Activated T-helper 2 cell treated with anti-CD3 and anti-CD28 coated beads, Interferon-gamma antibody, Interleukin-2, Interleukin-4, amounts not matched to agents 10 μg/mL and 5 μg/mL and 100 μg/mL, durations not matched to agents 14 hours and 24 hours and 36 hours (primary cell): ENCODE results near the gene PRKCE. TPM values are rescaled to one million over a fixed set of nuclear protein-coding genes. Genes with fewer than 3 reads are reported as not detected.

Source experiments
- DNase-seq: peaks from one replicate; pipeline ENCODE4 v3.0.0; 2021; ENCODE audit warnings: low spot score
- H3K27ac Mint-ChIP-seq: one replicate; pipeline ENCODE4 v1.8.0; 2021; ENCODE audit warnings: mixed read lengths
- H3K27me3 Mint-ChIP-seq: one replicate; pipeline ENCODE4 v1.8.0; 2021; ENCODE audit warnings: low read depth, mixed read lengths
- H3K36me3 Mint-ChIP-seq: one replicate; pipeline ENCODE4 v1.8.0; 2021; ENCODE audit warnings: low read depth, mixed read lengths
- H3K4me1 Mint-ChIP-seq: one replicate; pipeline ENCODE4 v1.8.0; 2021; ENCODE audit warnings: low read depth, mixed read lengths
- H3K4me3 Mint-ChIP-seq: one replicate; pipeline ENCODE4 v1.8.0; 2021; ENCODE audit warnings: low read depth, mild to moderate bottlenecking, moderate library complexity, mixed read lengths
- H3K9me3 Mint-ChIP-seq: one replicate; pipeline ENCODE4 v1.8.0; 2021; ENCODE audit warnings: mixed read lengths
- intact Hi-C: fragments of 100-400 bp; cut with micrococcal nuclease; formaldehyde crosslinking; loops from one replicate; pipeline ENCODE4 v1.15.1; 2023
- total RNA-seq: library from RNA; stranded (reverse); gene quantifications from 2 replicates; pipeline ENCODE4 v1.2.3, GENCODE V29; 2022

The PRKCE gene
- total RNA-seq, 1 donor from 2014 or later: 21.5 TPM

DNA sequence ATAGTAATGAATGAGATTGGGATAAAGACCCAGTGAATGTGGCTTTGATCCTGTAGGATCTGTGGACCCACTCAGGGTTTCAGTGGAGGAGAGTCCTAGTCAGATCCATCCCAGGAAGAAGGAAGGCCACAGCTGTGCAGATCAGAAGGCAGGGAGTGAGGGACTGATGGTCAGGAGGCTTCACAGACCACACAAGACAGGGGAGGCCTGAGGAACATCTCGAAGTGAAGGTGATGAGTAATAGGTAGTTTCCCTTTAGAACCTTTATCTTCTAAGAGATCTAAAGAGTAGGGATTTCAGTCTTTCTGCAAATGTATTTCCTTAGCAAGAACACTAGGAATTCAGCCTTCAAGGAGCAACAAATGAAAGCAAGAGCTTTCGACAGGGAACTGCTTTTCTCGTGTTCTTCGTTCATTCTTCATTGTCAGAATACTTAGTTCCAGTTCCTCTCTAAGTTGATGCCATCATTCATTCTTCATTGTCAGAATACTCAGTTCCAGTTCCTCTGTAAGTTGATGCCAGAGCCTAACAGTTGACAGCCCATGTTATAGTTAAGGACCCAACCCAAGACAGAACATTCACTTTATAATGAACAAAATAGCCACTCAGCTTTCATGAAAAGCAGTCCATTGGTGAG, 495.5 kb downstream of the PRKCE start:
- intact Hi-C loops: loop anchor here (1.0 kb wide), 1 partner anchor 79 kb away; no protein-coding TSS in a partner anchor
- H3K36me3 Mint-ChIP-seq: peaks cover 5% of the 10 kb centered on the region
- H3K4me3 Mint-ChIP-seq: no peak overlapping the region
- H3K9me3 Mint-ChIP-seq: no peaks in the 10 kb centered on the region
- H3K27ac Mint-ChIP-seq: no peak overlapping the region
- DNase-seq: no peak
- no peaks in the 10 kb centered on the region for H3K27me3 Mint-ChIP-seq
- peaks cover 41% of the 10 kb centered on the region for H3K4me1 Mint-ChIP-seq

DNA sequence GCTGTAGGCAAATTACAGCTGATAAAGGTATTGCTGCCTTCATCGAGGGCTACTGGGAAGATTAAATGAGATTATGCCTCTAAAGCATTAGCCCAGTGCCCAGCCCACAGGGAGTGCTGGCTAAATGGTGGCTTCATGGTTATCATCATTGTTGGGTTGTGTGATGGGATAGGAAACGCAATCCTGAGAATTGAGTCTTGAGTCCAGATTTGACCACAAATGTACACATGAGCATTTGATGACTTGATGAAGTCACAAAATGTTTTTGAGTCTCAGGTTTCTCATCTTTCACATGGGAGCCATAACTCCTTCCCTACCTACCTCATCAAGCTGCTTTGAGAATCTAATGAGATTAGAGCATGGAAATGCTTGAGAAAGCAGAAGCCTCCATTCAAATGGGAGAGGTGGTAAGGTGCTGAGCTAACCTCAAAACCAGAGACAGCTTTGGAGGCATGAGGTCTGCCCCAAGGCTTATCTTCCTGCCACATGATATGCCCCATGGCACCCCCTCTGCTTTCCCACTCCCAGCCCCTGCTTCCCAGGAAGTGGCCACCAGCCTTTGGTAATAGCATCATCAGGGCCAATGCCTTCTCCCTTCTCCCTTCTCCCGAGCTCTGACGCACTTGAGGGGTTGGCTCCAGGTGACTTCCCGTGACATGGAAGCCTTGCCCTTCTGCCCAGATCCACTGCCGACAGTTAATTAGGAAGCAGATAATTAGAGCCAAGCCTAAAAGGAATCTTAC, 496.3 kb downstream of the PRKCE start:
- Mint-ChIP-seq H3K27me3 (no peaks in the 10 kb centered on the region), H3K36me3 (peaks cover 6% of the 10 kb centered on the region), H3K27ac (no peak overlapping the region), H3K4me3 (no peak overlapping the region), H3K4me1 (peaks cover 39% of the 10 kb centered on the region), H3K9me3 (no peaks in the 10 kb centered on the region)
- no peak for DNase-seq
- intact Hi-C loops: loop anchor here (1.0 kb wide), 1 partner anchor 79 kb away; no protein-coding TSS in a partner anchor

DNA sequence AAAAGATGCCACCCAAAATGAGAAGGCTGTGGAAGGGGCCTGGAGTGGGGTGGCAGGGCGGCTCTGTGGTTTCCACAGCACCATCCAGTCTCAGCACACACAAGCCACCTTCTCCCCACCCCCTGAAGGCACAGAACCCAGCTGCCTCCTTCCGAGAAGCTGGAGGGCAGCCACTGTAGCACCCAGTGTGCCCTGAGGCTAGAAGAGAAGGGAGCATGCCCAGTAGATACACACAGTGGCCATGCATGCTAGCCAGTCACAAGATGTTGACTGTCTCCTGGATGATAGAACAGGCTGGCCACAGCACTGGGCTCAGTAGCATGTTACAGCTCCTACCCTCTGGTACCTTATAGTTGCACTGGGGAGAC, 496.9 kb downstream of the PRKCE start:
- Mint-ChIP-seq H3K27ac (no peak overlapping the region), H3K4me1 (peaks cover 35% of the 10 kb centered on the region), H3K4me3 (no peak overlapping the region), H3K36me3 (peaks cover 8% of the 10 kb centered on the region), H3K27me3 (no peaks in the 10 kb centered on the region), H3K9me3 (no peaks in the 10 kb centered on the region)
- no peak for DNase-seq
- intact Hi-C loops: no loop called here

DNA sequence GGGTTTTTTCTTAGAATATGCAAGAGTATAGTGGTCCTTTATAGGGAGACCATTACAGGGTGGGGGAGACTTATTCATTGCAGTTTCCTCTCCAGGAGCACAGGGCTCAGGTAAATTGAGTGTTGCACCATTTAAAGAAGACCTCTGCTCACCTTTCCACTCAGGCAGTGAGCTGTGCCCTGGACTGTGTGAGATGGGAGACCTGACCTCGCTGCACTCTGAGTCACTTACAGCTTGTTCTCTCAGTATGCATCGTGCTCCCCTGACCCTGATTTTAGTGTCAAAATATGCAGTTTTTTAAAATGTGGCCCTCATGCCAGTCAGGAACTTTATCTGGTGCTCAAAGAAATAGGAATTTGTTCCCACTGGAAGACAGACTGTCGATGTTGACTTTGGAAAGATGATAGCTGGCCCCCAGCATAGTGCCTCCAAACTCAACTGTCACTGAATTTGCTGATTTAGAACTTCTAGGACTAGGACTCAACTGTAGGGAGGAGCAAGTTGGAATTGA, 499.0 kb downstream of the PRKCE start:
- Mint-ChIP-seq H3K4me3 (no peak overlapping the region), H3K27me3 (no peaks in the 10 kb centered on the region), H3K9me3 (no peaks in the 10 kb centered on the region), H3K36me3 (peaks cover 6% of the 10 kb centered on the region), H3K27ac (no peak overlapping the region), H3K4me1 (peaks cover 25% of the 10 kb centered on the region)
- DNase-seq: no peak
- intact Hi-C loops: no loop called here

DNA sequence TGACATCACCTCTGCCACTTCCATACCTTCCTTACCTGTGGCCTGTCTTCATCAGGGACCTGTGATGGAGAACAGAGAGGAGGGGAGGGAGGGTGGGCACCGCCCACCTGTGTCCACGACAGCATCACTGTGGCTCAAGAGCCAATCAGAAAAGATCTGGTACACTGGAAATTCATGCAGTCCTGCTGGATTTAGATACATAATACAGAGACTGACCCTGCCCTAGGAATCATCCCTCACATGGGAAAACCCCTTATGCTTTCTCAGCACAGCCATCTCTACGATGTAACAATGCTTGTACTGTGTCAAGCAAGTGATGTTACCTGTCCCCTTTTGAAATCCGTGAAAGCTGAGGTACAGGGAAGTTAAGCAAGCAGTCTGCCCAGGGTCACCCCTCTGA, 500.1 kb downstream of the PRKCE start:
- Mint-ChIP-seq H3K9me3 (no peaks in the 10 kb centered on the region), H3K4me1 (peaks cover 16% of the 10 kb centered on the region), H3K27ac (no peak overlapping the region), H3K4me3 (no peak overlapping the region), H3K27me3 (no peaks in the 10 kb centered on the region), H3K36me3 (peaks cover 3% of the 10 kb centered on the region)
- intact Hi-C loops: no loop called here
- no peak for DNase-seq

DNA sequence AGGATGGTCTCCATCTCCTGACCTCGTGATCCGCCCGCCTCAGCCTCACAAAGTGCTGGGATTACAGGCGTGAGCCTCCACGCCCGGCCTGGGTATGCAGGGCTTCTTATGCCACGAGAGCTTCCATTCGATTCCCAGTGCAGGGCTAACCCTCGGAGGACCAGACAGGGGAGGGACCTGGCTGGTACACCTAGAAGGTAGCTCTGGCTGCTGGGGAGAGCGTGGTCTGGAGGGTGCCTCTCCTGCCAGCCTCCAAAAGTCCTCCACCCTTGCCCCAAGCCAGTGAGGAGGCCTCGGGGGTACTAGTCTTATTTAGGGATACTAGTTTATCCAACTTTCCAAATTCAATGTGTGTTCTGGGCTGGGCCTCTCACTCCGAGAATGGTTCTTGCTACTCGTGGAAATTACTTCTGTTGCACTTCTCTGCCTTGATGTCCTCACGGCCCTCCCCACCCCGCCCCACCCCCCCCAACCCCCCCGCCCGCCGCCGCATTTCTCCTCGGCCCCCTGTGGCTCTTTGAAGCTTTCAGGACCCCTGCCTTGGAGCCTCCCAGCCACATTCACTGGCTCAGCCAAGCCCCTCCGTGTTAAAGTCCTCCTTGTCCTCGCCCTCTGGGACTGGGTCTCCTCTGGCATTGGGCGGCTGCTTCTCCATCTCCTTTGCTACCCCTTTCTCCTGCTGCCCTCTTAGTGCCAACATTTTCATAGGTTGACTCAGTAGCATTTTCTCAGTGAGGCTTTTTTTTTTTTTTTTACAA, 502.7 kb downstream of the PRKCE start:
- Mint-ChIP-seq H3K36me3 (peaks cover 3% of the 10 kb centered on the region), H3K4me1 (peaks cover 4% of the 10 kb centered on the region), H3K4me3 (no peak overlapping the region), H3K27me3 (no peaks in the 10 kb centered on the region), H3K27ac (no peak overlapping the region), H3K9me3 (no peaks in the 10 kb centered on the region)
- DNase-seq: no peak
- intact Hi-C loops: no loop called here

DNA sequence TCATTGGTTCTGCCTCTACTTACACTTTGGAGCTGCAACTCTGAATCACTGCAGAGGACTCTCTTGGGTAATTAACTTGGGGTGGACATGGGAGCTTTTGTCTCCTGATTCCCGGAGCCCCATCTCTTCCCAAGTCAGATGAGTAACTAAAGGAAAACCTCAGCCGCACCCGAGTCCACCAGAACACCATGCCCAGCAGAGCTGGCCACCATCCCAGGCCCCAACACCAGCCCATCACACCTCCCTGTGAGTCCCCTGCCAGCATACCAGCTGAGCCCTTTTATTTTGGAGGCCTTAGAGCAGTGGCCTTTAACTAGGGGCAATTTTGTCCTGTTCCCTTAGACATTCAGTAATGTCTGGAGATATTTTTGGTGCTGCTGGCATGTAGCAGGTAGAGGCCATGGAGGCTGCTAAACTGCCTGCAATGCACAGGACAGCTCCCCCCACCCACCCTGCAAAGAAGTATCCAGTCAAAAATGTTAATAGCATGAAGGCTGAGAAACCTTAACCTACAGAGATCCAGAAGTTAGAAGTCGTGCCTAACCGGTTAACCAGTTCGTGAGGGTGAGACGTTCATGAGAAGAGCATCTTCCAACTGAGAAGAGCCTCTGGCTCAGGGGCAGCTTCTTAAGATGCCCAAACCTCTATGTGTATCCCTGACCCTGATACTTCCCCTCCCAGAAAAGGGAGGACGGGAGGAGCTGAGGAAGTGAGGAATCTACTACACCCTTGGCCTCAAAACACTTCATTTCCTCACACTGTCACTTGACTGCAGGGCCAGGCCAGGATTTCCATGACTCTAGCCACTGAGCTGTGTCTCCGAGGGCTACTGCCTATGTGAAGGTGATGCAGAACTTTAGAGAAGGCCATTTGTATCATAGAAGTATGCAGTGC, 505.8 kb downstream of the PRKCE start:
- H3K9me3 Mint-ChIP-seq: no peaks in the 10 kb centered on the region
- no peak for DNase-seq
- intact Hi-C loops: no loop called here
- no peak overlapping the region for H3K27ac Mint-ChIP-seq
- H3K36me3 Mint-ChIP-seq: peaks cover 4% of the 10 kb centered on the region
- H3K27me3 Mint-ChIP-seq: no peaks in the 10 kb centered on the region
- H3K4me1 Mint-ChIP-seq: peaks cover 4% of the 10 kb centered on the region
- H3K4me3 Mint-ChIP-seq: no peak overlapping the region

DNA sequence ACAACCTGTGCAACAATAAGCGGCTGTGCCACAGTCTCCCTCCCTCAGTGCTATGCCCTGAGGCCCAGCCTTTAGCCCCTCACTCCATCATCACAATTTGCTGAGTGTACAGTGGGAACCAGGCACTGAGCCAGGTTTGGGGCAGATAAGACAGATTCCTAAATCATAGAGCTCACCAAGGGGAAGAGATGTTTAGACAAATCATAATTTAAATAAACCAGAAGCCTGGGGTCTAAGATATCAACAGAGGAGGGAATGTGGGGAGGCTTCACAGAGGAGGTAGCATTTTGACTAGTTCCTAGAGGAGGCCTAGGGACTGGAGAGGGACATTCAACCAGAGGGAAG, 506.5 kb downstream of the PRKCE start:
- H3K27ac Mint-ChIP-seq: no peak overlapping the region
- no peaks in the 10 kb centered on the region for H3K27me3 Mint-ChIP-seq
- intact Hi-C loops: no loop called here
- peaks cover 4% of the 10 kb centered on the region for H3K4me1 Mint-ChIP-seq
- no peak overlapping the region for H3K4me3 Mint-ChIP-seq
- peaks cover 3% of the 10 kb centered on the region for H3K36me3 Mint-ChIP-seq
- H3K9me3 Mint-ChIP-seq: no peaks in the 10 kb centered on the region
- no peak for DNase-seq

DNA sequence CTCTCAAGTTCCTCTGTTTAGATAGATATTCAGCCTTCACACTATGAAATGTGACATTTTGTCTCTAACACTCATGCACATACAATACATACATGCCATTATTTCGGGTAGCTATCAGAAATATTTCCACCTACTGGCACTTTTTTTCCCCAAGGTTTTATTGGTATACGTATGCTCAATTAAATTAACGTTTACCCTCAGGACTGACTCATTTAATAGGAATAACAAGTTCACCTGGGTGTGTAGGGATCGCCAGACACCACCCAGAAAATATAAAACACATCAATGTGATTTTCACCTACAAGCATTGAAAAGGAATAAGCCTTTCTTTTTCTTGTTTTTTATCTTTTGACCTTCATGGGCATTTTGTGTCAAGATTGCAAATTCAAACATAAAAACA, 507.2 kb downstream of the PRKCE start:
- intact Hi-C loops: no loop called here
- Mint-ChIP-seq H3K27me3 (no peaks in the 10 kb centered on the region), H3K27ac (no peak overlapping the region), H3K9me3 (no peaks in the 10 kb centered on the region), H3K4me1 (peaks cover 4% of the 10 kb centered on the region), H3K36me3 (peaks cover 2% of the 10 kb centered on the region), H3K4me3 (no peak overlapping the region)
- no peak for DNase-seq

DNA sequence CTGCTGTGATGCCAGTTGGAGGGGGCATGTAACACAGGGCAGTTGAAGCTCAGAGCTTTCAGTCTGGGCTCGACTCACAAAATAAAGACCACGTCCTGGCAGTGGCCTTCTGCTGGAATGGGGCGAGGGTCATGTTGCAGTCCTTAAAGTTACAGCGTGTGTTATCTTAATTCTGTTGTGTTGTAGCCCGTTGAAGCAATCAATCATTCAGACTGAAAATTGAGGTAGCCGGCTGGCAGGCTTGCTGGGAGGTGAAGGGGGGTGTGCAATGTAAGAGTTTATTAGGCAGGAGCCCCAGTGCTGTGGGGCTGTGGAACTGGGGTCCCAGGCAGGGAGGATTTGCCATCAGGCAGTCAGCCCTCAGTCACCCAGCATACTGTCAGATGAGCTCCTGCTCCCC, 508.9 kb downstream of the PRKCE start:
- Mint-ChIP-seq H3K27ac (no peak overlapping the region), H3K27me3 (no peaks in the 10 kb centered on the region), H3K36me3 (peaks cover 2% of the 10 kb centered on the region), H3K9me3 (no peaks in the 10 kb centered on the region), H3K4me3 (no peak overlapping the region), H3K4me1 (peaks cover 4% of the 10 kb centered on the region)
- intact Hi-C loops: no loop called here
- DNase-seq: no peak

DNA sequence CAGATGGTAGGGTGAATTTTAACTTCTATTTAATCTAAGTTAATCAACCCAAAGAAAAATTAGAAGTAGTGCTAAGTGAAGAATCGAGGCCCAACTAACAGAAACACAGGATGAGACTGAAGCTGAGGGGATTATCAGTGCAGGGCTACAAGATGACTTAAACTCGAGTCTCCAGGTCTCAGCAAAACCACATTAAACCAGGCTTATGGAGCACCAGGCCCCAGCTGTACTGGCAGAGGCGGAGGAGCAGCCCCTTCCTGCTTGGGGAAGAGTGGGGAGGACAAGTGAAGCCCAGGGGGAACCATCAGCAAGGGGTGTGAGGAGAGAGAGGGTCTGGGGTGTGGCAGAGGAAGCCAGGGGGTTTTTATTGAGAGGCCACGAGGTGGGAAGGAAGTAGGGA, 509.8 kb downstream of the PRKCE start:
- no peak for DNase-seq
- no peak overlapping the region for H3K27ac Mint-ChIP-seq
- H3K36me3 Mint-ChIP-seq: peaks cover 2% of the 10 kb centered on the region
- H3K27me3 Mint-ChIP-seq: no peaks in the 10 kb centered on the region
- H3K9me3 Mint-ChIP-seq: no peaks in the 10 kb centered on the region
- H3K4me3 Mint-ChIP-seq: no peak overlapping the region
- intact Hi-C loops: no loop called here
- H3K4me1 Mint-ChIP-seq: peaks cover 4% of the 10 kb centered on the region

DNA sequence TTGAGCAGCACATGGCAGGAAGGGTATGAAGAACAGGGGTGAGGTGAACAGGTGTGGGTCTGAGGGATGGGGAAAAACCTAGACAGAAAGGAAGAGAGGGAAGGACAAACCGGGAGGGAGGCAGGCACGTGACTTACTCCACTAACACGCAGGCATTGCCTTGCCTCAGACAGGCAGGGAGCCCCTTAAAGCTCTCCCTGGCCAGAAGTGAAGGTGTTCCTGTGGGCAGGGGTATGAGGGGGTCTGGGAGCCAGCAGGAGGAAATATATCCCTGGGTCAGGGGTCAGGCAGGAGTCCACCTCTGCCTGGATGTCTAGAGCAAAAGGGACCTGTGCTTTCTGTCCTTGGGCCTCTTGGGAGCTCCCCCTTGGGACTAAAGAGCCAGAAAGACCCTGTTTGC, 510.4 kb downstream of the PRKCE start:
- no peak for DNase-seq
- peaks cover 2% of the 10 kb centered on the region for H3K36me3 Mint-ChIP-seq
- H3K4me1 Mint-ChIP-seq: peaks cover 4% of the 10 kb centered on the region
- no peaks in the 10 kb centered on the region for H3K27me3 Mint-ChIP-seq
- no peak overlapping the region for H3K4me3 Mint-ChIP-seq
- intact Hi-C loops: no loop called here
- H3K27ac Mint-ChIP-seq: no peak overlapping the region
- H3K9me3 Mint-ChIP-seq: no peaks in the 10 kb centered on the region
